Astrocyte of the spinal cord (primary cell): ENCODE measurements around the gene PET100.

ENCODE experiments used
- DNase-seq: peaks from one replicate; pipeline ENCODE4 v3.0.0; 2011; ENCODE audit warnings: low read depth, low spot score
- H3K4me3 ChIP-seq: 2 replicates; pipeline ENCODE4 v1.5.1; 2011; ENCODE audit warnings: low read depth, mild to moderate bottlenecking, low read length, moderate library complexity
- in situ Hi-C: cut with HindIII; loops from 2 replicates; pipeline ENCODE4 v1.10.0; 2017; ENCODE audit warnings: low sequenced_read_pairs
- TF ChIP-seq, protein P1 (sequence below): IDR thresholded peaks from 2 replicates; pipeline ENCODE4 v1.5.1; 2012; ENCODE audit warnings: low read depth, mild to moderate bottlenecking, low read length, inconsistent platforms

PET100 gene

DNA sequence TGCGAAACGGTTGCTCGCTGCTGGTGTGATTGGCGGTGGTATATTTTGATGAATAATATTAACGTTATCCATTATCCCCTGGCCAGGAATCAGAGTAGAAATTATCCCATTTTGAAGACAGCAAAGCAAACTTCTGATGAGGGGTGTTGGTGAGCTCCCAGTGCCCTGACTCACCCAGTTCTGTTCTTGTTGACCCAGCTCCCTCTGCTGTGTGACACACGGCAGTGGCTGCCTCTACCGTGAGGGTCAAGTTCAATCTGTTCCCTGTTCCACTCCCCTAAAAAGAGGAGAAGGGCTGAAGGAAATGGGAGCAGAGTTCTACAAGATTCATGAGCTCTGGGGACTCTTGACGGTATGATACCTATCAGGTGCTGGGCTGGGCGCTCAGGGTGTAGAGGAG, 31.9 kb upstream of the PET100 start:
- TF ChIP-seq, protein P1, sequence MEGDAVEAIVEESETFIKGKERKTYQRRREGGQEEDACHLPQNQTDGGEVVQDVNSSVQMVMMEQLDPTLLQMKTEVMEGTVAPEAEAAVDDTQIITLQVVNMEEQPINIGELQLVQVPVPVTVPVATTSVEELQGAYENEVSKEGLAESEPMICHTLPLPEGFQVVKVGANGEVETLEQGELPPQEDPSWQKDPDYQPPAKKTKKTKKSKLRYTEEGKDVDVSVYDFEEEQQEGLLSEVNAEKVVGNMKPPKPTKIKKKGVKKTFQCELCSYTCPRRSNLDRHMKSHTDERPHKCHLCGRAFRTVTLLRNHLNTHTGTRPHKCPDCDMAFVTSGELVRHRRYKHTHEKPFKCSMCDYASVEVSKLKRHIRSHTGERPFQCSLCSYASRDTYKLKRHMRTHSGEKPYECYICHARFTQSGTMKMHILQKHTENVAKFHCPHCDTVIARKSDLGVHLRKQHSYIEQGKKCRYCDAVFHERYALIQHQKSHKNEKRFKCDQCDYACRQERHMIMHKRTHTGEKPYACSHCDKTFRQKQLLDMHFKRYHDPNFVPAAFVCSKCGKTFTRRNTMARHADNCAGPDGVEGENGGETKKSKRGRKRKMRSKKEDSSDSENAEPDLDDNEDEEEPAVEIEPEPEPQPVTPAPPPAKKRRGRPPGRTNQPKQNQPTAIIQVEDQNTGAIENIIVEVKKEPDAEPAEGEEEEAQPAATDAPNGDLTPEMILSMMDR, result no peak

DNA sequence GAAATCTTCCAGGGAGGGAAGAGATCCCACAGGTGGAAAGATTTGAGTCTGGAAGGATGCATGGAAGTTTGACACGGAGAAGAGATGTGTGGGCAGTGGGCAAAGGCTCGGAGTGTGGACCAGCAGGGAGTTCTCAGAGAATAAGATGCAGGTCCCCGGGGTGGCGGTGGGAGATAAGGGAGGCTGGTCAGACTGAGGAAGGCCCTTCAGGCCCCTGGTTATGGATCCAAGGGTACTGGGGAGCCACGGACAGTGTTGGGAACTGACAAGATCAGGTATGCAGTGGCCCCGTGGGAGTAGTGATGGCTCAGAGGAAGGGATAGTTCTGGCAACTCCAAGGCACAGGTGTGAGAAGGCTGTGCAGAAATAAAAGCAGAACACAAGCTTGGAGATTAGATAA, 31.4 kb upstream of the PET100 start:
- in situ Hi-C loops, result no loop called here
- no peak for DNase-seq
- no peak overlapping the region for H3K4me3 ChIP-seq
- TF ChIP-seq, protein P1, result no peak

More for the DNA sequence above, 31.9 kb upstream of the PET100 start:
- H3K4me3 ChIP-seq, result no peak overlapping the region
- no peak for DNase-seq
- in situ Hi-C loops, result no loop called here

DNA sequence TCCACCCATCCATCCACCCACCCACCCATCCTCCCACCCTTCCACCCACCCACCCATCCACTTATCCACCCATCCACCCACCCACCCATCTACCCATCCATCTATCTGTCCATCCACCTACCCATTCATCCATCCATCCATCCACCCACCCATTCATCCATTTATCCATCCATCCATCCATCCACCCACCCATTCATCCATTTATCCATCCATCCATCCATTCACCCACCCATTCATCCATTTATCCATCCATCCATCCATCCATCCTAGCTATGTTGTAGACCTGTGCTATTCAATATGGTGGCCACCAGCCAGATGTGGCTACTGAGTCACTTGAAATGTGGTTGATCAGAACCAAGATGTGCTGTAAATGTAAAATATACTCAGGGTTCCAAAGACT, 28.9 kb upstream of the PET100 start:
- in situ Hi-C loops, result no loop called here
- no peak overlapping the region for H3K4me3 ChIP-seq
- DNase-seq, result no peak
- TF ChIP-seq, protein P1, result no peak

DNA sequence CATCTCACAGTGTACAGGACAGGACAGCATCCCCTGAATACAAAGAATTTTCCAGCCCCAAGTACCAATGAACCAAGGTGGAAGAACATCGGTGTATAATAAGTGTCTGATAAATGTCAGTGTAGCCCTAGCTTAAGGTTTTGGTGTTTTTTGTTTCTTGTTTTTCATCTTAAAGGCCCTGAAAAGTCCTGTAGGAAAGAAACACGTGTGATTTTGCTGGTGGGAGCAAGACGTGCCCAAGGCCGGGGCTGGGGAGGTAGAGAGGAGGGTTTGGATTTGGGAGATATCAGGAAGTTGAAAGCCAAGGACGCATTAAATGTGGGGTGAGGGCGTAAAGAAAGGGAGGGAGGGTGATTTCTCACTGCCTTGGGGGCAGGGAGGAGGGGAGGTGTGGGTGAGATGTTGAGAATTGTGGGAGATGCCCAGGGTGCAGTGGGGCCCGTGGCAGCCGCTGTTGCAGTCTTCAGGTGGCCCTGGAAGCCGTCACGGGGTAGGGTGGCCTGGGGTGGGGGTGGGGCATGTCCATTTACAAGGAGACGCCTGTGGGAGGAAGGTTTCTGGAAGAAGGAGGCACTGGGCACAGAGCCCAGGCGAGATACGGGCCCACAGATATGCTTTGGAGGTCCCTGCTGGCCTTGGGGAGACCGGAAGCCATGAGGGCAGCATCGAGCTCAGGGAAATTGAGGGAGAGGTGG, 27.2 kb upstream of the PET100 start:
- no peak overlapping the region for H3K4me3 ChIP-seq
- in situ Hi-C loops, result no loop called here
- no peak for DNase-seq
- TF ChIP-seq, protein P1, result no peak

DNA sequence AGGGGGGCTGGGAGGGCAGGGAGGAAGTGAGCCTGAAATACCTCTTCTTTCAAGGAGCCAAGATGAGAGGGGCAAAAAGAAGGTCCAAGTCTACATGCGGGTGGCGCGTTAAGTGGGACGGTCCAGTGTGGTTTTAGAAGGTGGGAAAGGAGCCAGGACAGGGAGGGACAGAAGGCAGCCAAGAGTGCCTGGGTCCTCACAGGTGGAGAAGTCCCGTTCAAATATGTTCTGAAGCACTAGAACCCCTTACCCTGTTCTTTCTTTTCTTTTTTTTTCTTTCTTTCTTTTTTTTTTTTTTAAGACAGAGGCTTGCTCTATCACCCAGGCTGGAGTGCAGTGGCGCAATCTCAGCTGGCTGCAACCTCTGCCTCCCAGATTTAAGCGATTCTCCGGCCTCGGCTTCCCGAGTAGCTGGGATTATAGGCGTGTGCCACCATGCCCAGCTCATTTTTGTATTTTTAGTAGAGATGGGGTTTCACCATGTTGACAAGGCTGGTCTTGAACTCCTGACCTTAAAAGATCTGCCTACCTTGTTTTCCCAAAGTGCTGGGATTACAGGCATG, 26.6 kb upstream of the PET100 start:
- no peak for DNase-seq
- TF ChIP-seq, protein P1, result no peak
- in situ Hi-C loops, result no loop called here
- no peak overlapping the region for H3K4me3 ChIP-seq

DNA sequence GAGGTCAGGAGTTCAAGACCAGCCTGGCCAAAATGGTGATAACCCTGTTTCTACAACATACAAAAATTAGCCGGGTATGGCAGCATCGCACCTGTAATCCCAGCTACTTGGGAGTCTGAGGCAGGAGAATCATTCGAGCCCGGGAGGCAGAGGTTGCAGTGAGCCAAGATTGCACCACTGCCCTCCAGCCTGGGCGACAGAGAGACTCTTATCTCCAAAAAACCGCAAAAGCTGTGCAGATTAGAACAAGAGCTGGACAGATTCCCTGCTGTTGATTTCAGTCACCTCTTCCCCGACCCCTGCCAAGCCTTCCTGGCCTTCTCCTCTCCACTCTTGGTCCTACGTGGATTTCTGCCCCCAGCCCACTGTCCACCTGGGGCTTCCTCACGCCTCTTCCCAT, 25.7 kb upstream of the PET100 start:
- in situ Hi-C loops, result no loop called here
- TF ChIP-seq, protein P1, result no peak
- no peak for DNase-seq
- no peak overlapping the region for H3K4me3 ChIP-seq
